Stimulated activated CD8-positive, alpha-beta memory T cell treated with anti-CD3 and anti-CD28 coated beads, Interleukin-7, amount 100 ng/mL, for 1 hour (primary cell): ENCODE measurements around the gene TMEM161B.
"Not testable (repeated sequence)": the region's sequence is repeated elsewhere in the genome, so short reads cannot be mapped to it uniquely, and the experiment has no call there.

Experiments used
- DNase-seq, 2 donors: peaks; one replicate each; pipeline ENCODE4 v3.0.0-alpha.2; 2020; ENCODE audit warnings: low read depth in 2 of 2

Gene TMEM161B

DNA sequence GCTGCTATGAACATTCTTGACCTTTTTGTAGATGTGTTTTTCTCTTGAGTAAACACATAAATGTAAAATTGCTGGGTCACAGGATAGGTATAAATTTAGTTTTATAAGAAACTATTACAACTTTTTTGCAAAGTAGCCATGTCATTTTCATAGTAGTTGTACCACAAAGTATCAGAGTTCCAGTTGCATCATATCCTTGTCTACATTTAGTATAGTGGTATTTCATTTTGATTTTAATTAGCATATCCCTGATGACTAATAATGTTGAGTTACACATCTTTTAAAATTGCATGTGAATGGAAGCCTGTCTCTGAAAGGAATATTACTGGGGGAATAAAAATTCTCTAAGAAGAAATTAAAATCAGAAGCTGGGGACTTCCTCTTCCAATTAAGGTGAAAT is 85.4 kb downstream of the TMEM161B start:
- DNase-seq: no peak

DNA sequence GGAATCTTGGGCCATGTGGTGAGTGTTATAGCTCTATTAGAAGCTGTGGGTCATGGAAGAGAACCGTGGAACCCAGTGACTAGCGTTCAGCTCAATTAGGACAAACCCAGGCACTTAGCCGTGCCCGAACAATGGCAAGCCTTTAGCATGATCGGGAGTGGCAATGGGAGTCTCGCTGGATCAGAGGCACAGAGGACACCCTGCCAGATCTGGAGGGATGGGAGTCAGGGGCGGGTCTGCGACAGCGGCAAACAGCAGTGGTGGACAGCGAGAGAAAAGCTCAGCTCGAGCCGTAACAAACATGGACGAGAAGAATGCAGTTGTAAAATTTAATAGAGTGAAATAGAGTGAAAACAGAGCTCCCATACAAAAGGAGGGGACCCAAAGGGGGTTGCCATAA is 91.2 kb downstream of the TMEM161B start:
- not testable (repeated sequence) for DNase-seq

DNA sequence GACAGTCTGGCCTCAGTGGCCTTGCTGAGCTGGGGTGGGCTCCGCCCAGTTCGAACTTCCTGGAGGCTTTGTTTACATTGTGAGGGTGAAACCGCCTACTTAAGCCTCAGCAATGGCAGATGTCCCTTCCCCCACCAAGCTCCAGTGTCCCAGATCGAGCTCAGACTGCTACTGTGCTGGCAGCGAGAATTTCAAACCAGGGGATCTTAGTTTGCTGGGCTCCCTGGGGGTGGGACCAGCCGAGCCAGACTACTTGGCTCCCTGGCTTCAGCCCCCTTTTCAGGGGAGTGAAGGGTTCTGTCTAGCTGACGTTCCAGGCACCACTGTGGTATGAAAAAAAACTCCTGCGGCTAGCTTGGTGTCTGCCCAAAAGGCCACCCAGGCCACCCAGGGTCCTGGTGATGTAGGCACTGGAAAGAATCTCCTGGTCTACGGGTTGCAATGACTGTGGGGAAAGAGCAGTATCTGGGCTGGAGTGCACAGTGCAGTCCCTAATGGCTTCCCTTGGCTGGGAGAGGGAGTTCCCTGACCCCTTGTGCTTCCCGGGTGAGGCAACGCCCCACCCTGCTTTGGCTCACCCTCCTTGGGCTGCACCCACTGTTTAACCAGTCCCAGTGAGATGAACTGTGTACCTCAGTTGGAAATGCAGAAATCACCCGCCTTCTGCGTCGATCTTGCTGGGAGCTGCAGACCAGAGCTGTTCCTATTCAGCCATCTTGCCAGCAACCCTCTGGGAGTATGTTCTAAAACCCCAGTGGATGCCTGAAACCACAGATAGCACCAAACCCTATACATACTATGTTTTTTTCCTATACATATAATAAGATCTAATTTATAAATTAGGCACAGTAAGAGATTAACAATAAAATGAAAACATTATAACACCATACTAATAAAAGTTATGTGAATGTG is 95.5 kb downstream of the TMEM161B start:
- no peak for DNase-seq

DNA sequence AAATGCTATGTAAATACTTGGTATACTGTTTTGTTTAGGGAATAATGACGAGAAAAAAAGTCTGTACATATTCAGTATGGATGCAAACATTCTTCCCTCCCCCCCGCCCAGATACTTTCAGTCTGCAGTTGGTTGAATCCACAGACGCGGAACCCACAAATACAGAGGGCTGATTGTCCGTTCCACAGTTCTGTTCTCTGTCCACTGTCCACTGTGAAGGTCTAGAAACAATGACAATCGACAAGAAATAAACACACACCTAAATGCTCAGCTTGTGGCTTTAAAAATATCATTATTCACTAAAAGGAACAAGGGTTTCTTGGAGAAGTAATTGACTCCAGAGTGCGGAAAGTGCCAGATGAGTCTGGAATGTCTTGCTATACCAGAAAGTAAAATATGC is 109.1 kb downstream of the TMEM161B start:
- no peak for DNase-seq

DNA sequence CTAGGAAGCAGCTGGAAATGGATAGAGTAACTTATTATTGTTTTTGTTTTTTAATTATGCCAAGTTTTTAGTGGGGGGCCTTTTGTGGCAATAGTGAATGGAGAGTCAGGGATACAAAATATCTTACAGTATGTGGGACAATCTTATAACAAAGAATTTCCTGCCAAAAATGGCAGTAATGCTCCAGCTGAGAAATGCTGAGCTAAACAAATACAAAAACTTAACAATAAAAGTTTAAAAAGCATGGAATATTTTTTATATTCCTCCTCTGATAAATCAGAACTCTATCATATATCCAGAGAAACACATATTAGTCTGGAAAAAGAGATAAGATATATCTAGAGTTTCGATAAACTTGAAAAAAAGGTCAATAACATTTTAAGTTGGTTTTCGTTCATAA is 110.6 kb downstream of the TMEM161B start:
- DNase-seq: no peak

DNA sequence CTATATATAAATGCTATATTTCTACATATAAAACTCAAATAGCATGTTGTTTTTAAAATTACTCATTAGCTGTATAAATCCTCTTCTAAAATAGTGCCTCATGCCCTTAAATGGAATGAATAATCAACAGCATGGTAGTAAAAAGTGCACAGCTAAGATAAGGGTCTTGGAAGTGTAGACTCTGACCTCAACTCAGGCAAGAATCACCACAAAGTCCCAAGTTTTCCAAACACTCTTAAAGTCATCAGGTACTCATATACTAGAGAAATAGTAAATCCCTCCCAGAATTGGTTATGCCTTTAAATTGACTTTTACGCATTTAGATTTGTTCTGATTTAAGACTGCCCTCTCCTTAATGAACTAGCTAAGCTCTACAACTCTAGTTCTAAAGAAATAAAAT is 113.8 kb downstream of the TMEM161B start:
- DNase-seq: no peak

DNA sequence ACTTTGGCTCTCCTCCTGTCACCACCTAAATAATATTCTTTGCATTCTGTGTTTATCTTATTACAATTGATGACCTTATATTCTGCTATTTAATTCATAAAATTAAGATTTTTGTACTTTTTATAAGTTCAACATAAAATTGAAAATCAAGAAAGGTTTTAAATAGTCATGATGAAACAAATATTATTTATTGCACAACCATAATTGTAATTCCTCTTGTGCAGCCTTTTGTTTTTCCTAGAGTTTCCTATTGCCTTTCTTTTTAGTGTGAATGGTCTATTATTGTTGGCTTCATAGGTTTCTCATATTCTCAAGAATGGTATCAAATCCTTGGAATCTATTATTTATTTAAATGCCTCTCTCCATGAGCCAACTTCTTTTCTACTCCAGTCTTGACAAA is 117.9 kb downstream of the TMEM161B start:
- no peak for DNase-seq

DNA sequence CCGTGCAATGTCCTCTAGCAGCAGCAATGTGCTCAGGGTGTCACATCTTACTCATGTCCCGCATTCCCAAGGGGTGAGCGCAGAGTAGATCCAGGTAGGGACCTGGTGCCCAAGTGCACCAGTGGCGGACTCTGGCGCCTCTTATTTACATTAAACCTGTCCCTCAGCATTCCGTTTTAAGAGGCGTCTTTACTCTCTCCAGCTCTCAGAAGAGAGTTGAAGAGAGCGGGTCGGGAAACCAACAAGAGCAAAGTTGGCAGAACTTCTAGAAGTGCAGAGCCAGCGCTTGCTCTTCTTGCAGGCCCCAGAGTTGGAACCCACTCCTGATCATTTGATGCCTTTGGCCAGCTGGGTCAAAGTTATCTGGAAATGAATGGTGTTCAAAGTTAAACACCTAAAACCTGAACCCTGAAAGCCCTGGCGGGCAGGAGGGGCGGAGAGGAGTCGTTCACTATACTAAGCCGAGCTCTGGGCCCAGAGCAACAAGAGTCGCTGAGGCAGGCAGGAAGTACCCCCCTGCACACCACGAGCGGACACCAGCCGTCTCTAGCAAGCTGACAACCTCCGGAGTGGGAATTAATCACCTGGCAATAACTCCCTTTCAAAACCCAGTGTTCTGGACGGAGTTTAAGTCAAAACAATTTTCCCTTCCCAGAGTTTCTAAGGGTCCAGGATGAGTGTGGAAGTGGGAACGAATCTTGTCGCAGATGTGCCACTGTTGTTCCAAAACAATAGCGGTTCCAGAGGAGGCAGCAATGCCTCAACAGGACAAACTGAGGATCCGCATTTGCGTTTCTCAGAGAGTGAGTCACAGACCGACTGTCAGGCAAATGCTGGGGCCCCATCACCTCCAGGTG is 122.8 kb downstream of the TMEM161B start:
- DNase-seq: no peak

DNA sequence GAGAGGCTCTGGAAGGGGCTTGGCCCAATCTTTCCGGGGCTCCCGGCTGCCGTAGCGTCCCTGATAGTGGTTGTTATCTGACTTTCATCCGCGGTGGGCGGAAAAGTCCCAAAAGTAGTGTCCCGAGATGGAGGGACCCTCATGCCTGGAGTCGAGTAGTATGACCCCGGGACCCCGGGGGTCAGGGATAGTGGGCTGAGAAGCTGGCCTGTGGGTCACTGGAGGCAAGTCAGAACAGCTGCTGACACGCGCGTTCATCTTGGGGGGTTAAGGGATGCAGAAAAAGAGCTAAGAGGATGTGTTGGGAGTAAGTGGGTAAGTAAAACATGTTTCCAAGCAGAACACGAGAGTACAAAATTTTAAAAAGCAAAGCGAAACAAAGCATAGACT is 123.4 kb downstream of the TMEM161B start:
- DNase-seq: no peak
